ENCODE results near the gene LAIR1.

- no peak for TF ChIP-seq CTCF (IDR thresholded peaks at IDR 0.05)
- TF ChIP-seq ZFX (IDR thresholded peaks at IDR 0.05; ENCODE audit: borderline replicate concordance) = no peak
These were observed 35.1 kb downstream of the LAIR1 start for GRCh38 chr19:54329476-54330165.
